H9 (cell line): ENCODE measurements around the gene MAPK12. TPM values are rescaled to one million over a fixed set of nuclear protein-coding genes. Genes with fewer than 3 reads are reported as not detected.

Experiments
- DNase-seq: peaks from one replicate; pipeline ENCODE4 v3.0.0-alpha.2; 2017
- H2AFZ ChIP-seq: one replicate; pipeline ENCODE4 v1.6.1; 2013; ENCODE audit warnings: mild to moderate bottlenecking, low read length, control low read depth, moderate library complexity
- H2AK5ac ChIP-seq: 2 replicates; pipeline ENCODE4 v1.6.1; 2013; ENCODE audit warnings: low read length, control low read depth, mixed read lengths; ENCODE audit not compliant: insufficient read length
- H2BK120ac ChIP-seq: one replicate; pipeline ENCODE4 v1.6.1; 2013; ENCODE audit warnings: low read depth, mild to moderate bottlenecking, low read length, control low read depth, inconsistent platforms; ENCODE audit not compliant: poor library complexity, severe bottlenecking
- H2BK12ac ChIP-seq: 2 replicates; pipeline ENCODE4 v1.6.1; 2013; ENCODE audit warnings: low read length, control low read depth, mixed read lengths, low read depth; ENCODE audit not compliant: insufficient read length
- H2BK15ac ChIP-seq: 2 replicates; pipeline ENCODE4 v1.6.1; 2013; ENCODE audit warnings: low read depth, low read length, control low read depth
- H2BK20ac ChIP-seq: one replicate; pipeline ENCODE4 v1.6.1; 2013; ENCODE audit warnings: low read depth, mild to moderate bottlenecking, low read length, control low read depth, inconsistent platforms; ENCODE audit not compliant: poor library complexity, severe bottlenecking
- H2BK5ac ChIP-seq: 2 replicates; pipeline ENCODE4 v1.6.1; 2013; ENCODE audit warnings: low read length, control low read depth, mixed read lengths; ENCODE audit not compliant: insufficient read length
- H3K14ac ChIP-seq: 2 replicates; pipeline ENCODE4 v1.6.1; 2013; ENCODE audit warnings: low read length, control low read depth; ENCODE audit not compliant: insufficient read depth
- H3K18ac ChIP-seq: 2 replicates; pipeline ENCODE4 v1.6.1; 2013; ENCODE audit warnings: low read depth, mild to moderate bottlenecking, mixed read lengths, low read length, control low read depth; ENCODE audit not compliant: insufficient read length
- H3K23ac ChIP-seq: 2 replicates; pipeline ENCODE4 v1.6.1; 2013; ENCODE audit warnings: low read length, control low read depth, mixed read lengths, low read depth; ENCODE audit not compliant: insufficient read length
- H3K23me2 ChIP-seq: 2 replicates; pipeline ENCODE4 v1.6.1; 2013; ENCODE audit warnings: low read depth, mild to moderate bottlenecking, mixed read lengths, low read length, control low read depth; ENCODE audit not compliant: insufficient read length, poor library complexity, severe bottlenecking
- H3K27ac ChIP-seq: 2 replicates; pipeline ENCODE4 v1.5.1; 2013; ENCODE audit warnings: low read length, control low read depth, mixed read lengths, low read depth; ENCODE audit not compliant: insufficient read length
- H3K27me3 ChIP-seq: 2 replicates; pipeline ENCODE4 v1.6.1; 2013; ENCODE audit warnings: low read length, control low read depth, inconsistent platforms; ENCODE audit not compliant: insufficient read depth
- H3K4ac ChIP-seq: 2 replicates; pipeline ENCODE4 v1.6.1; 2013; ENCODE audit warnings: low read depth, mild to moderate bottlenecking, control low read depth, inconsistent platforms, low read length, moderate library complexity
- H3K4me1 ChIP-seq: 2 replicates; pipeline ENCODE4 v1.6.1; 2013; ENCODE audit warnings: low read length, control low read depth, inconsistent platforms; ENCODE audit not compliant: insufficient read depth
- H3K4me2 ChIP-seq: 2 replicates; pipeline ENCODE4 v1.6.1; 2013; ENCODE audit warnings: low read length, control low read depth, mixed read lengths; ENCODE audit not compliant: insufficient read length, insufficient read depth
- H3K56ac ChIP-seq: 2 replicates; pipeline ENCODE4 v1.6.1; 2013; ENCODE audit warnings: low read depth, mild to moderate bottlenecking, mixed read lengths, low read length, control low read depth; ENCODE audit not compliant: insufficient read length
- H3K79me1 ChIP-seq: 2 replicates; pipeline ENCODE4 v1.6.1; 2013; ENCODE audit warnings: low read depth, mild to moderate bottlenecking, moderate library complexity, low read length, control low read depth, inconsistent platforms; ENCODE audit not compliant: insufficient read depth, poor library complexity, severe bottlenecking
- H3K79me2 ChIP-seq: 2 replicates; pipeline ENCODE4 v1.6.1; 2013; ENCODE audit warnings: low read length, control low read depth, inconsistent platforms; ENCODE audit not compliant: insufficient read depth
- H3K9ac ChIP-seq: 2 replicates; pipeline ENCODE4 v1.6.1; 2013; ENCODE audit warnings: low read length, control low read depth, mixed read lengths; ENCODE audit not compliant: insufficient read length; ENCODE audit errors: extremely low read depth
- H3K9me3 ChIP-seq: one replicate; pipeline ENCODE4 v1.6.1; 2013; ENCODE audit warnings: low read depth, low read length, inconsistent platforms; ENCODE audit not compliant: control insufficient read depth
- H3T11ph ChIP-seq: one replicate; pipeline ENCODE4 v1.6.1; 2013; ENCODE audit warnings: mild to moderate bottlenecking, low read length, control low read depth, inconsistent platforms
- H4K20me1 ChIP-seq: one replicate; pipeline ENCODE4 v1.6.1; 2013; ENCODE audit not compliant: control insufficient read depth, insufficient read length, insufficient read depth
- H4K5ac ChIP-seq: 2 replicates; pipeline ENCODE4 v1.6.1; 2013; ENCODE audit warnings: low read depth, mild to moderate bottlenecking, mixed read lengths, low read length, control low read depth; ENCODE audit not compliant: insufficient read length
- H4K8ac ChIP-seq: replicated peaks from 2 replicates; pipeline ENCODE4 v1.6.1; 2013; ENCODE audit warnings: low read length, control low read depth, mixed read lengths, low read depth; ENCODE audit not compliant: insufficient read length
- H4K91ac ChIP-seq: 2 replicates; pipeline ENCODE4 v1.6.1; 2013; ENCODE audit warnings: low read depth, mild to moderate bottlenecking, moderate library complexity, mixed read lengths, low read length, control low read depth; ENCODE audit not compliant: insufficient read length
- H3K27ac Mint-ChIP-seq, 3 experiments: 2 replicates in 2 of 3; 3 replicates in 1 of 3; pipeline ENCODE4 v1.8.0; 2020 to 2021; ENCODE audit warnings: mixed read lengths in 3 of 3, mild to moderate bottlenecking in 1 of 3, moderate library complexity in 1 of 3
- H3K27me3 Mint-ChIP-seq: 2 replicates; pipeline ENCODE4 v1.8.0; 2021; ENCODE audit warnings: low read depth, mild to moderate bottlenecking, moderate library complexity, mixed read lengths
- H3K36me3 Mint-ChIP-seq, 3 experiments: 2 replicates in 2 of 3; 3 replicates in 1 of 3; pipeline ENCODE4 v1.8.0; 2020 to 2021; ENCODE audit warnings: low read depth in 3 of 3, mixed read lengths in 3 of 3; ENCODE audit not compliant: insufficient read depth in 1 of 3
- H3K4me1 Mint-ChIP-seq, 2 experiments: 2 replicates each; pipeline ENCODE4 v1.8.0; 2020; ENCODE audit warnings: mixed read lengths in 2 of 2
- H3K4me3 Mint-ChIP-seq, 2 experiments: 2 replicates in 1 of 2; 3 replicates in 1 of 2; pipeline ENCODE4 v1.8.0; 2020 to 2021; ENCODE audit warnings: mild to moderate bottlenecking in 2 of 2, mixed read lengths in 2 of 2, moderate library complexity in 1 of 2
- H3K9me3 Mint-ChIP-seq, 2 experiments: 2 replicates in 1 of 2; 3 replicates in 1 of 2; pipeline ENCODE4 v1.8.0; 2020; ENCODE audit warnings: mild to moderate bottlenecking in 2 of 2, mixed read lengths in 2 of 2, moderate library complexity in 1 of 2
- WGBS: extraction: QIAGEN DNeasy Blood & Tissue Kit; methylation state at CpG from one replicate; pipeline ENCODE4 v1.1.7; 2013; ENCODE audit warnings: missing lambda C conversion rate, low lambda C conversion rate, mixed read lengths; ENCODE audit not compliant: insufficient read length; ENCODE audit errors: extremely low coverage; 5-methylcytosine and 5-hydroxymethylcytosine counted together
- total RNA-seq: library from RNA; stranded (reverse); gene quantifications from 2 replicates; pipeline ENCODE4 v1.2.1, GENCODE V29; 2021
- TF ChIP-seq, protein P1 (sequence below): fragments of 200-600 bp; sonication (generic); conservative IDR thresholded peaks from 3 replicates; pipeline ENCODE4 v1.8.0; 2021; ENCODE audit warnings: antibody characterized with exemption, mild to moderate bottlenecking

Gene MAPK12
- total RNA-seq, 1 experiment from 2014 or later, result 31.3 TPM

DNA sequence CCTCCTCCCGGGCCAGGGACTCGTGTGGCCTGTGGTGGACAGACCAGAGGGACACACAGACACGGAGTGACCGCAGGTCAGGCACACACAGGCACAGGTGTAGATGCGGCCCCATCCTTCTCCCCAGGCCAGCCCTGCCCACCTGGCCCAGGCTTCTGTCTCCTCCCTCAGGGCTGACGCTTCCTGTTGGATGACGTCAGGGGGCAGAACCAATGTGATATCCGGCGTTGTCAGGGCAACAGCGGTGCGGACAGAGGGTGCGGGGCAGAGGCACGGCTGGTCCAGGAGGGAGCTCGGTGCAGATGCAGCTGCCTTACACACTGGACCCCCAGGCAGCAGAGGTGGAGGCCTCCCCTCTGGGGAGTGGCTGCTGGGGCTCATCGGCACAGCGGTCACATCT is 13.7 kb downstream of the MAPK12 start:
- H3K9ac ChIP-seq, result no peak overlapping the region

More for the DNA sequence above, 13.7 kb downstream of the MAPK12 start:
- Histone ChIP-seq H3K9me3 (no peaks in the 10 kb centered on the region), H3K79me2 (peaks cover 6% of the 10 kb centered on the region; the same call in 1 of the 2 replicates), H3K23ac (no peak overlapping the region), H4K20me1 (no peaks in the 10 kb centered on the region), H3K79me1 (no peaks in the 10 kb centered on the region), H2BK12ac (no peak overlapping the region), H3K27ac (no peak overlapping the region), H4K5ac (no peak overlapping the region), H2AFZ (no peak overlapping the region), H4K8ac (no peak overlapping the region), H3K4ac (no peak overlapping the region), H3K4me2 (no peak overlapping the region), H3T11ph (no peak overlapping the region), H2AK5ac (no peak overlapping the region), H3K27me3 (no peaks in the 10 kb centered on the region), H2BK5ac (no peak overlapping the region), H3K18ac (peak overlapping the region; percentile 19), H3K4me1 (no peaks in the 10 kb centered on the region), H3K56ac (no peak overlapping the region), H3K14ac (peak overlapping the region; percentile 10; the same call in 1 of the 2 replicates), H3K23me2 (peaks cover 35% of the 10 kb centered on the region), H2BK20ac (no peak overlapping the region), H2BK120ac (no peak overlapping the region), H2BK15ac (no peak overlapping the region), H4K91ac (no peak overlapping the region)
- Mint-ChIP-seq H3K27ac (peak overlapping the region; percentile 34 to 96 (median 71); a peak in 4 of 7 replicates), H3K4me3 (peak overlapping the region in 1 of 2 experiments; percentile 27; a peak in 2 of 5 replicates), H3K36me3 (peaks cover 0 to 16% (median 5%) of the 10 kb centered on the region in 3 experiments; a peak in 3 of 7 replicates), H3K4me1 (peaks cover 15 to 33% of the 10 kb centered on the region in 2 experiments), H3K9me3 (no peaks in the 10 kb centered on the region), H3K27me3 (no peaks in the 10 kb centered on the region; the same call in 1 of the 2 replicates)
- TF ChIP-seq, protein P1, sequence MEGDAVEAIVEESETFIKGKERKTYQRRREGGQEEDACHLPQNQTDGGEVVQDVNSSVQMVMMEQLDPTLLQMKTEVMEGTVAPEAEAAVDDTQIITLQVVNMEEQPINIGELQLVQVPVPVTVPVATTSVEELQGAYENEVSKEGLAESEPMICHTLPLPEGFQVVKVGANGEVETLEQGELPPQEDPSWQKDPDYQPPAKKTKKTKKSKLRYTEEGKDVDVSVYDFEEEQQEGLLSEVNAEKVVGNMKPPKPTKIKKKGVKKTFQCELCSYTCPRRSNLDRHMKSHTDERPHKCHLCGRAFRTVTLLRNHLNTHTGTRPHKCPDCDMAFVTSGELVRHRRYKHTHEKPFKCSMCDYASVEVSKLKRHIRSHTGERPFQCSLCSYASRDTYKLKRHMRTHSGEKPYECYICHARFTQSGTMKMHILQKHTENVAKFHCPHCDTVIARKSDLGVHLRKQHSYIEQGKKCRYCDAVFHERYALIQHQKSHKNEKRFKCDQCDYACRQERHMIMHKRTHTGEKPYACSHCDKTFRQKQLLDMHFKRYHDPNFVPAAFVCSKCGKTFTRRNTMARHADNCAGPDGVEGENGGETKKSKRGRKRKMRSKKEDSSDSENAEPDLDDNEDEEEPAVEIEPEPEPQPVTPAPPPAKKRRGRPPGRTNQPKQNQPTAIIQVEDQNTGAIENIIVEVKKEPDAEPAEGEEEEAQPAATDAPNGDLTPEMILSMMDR, result no peak
- WGBS, result no CpG with 5 or more reads among the region's 16 CpGs
- DNase-seq, result peak; percentile 94
